Measurements from ENCODE around the gene CHD3. TPM values are rescaled to one million over a fixed set of nuclear protein-coding genes. Genes with fewer than 3 reads are reported as not detected.

The CHD3 gene
- 179 and 468 TPM in 2 replicates for total RNA-seq (ENCODE audit: low replicate concordance)

DNA sequence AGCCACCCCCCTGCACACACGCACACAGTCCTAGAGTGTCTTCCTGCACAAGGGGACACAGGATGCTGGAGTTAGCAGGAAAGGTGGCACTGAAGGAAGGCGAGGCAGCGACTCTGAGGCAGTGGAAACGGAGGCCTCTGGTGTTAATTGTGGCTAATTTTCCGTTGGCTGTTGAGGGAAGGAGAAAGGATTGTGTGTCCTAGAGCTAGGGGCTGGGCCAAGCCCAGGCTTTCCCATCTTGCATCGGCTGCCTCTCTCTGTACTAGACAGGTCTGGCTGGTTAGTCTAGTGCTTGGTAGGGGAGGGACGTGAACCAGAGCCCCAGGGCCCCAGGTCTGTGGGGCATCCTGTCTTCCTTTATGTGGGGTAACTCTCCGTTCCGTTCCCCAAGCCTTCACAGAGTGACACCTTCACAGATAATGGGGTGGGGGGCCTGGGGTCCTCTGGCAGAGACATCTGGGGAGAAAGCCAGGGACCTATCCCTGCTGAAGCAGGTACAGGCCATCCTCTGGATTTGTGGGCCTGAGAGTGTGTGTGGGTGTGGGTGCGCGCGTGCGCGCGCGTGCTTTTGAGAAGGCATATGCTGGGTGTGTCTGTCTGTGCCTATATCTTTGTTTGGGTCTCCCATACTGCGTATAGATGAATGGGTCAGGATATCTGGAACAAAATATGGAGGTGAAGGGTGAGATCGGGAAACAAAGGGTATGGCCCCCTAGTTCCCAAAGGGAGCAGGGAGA lies at the start of gene CHD3:
Gene CHD3, plus strand, starts transcription at position 606 of the 737 bp plus-strand sequence. CDS start 212 bp downstream, outside the sequence.

DNA sequence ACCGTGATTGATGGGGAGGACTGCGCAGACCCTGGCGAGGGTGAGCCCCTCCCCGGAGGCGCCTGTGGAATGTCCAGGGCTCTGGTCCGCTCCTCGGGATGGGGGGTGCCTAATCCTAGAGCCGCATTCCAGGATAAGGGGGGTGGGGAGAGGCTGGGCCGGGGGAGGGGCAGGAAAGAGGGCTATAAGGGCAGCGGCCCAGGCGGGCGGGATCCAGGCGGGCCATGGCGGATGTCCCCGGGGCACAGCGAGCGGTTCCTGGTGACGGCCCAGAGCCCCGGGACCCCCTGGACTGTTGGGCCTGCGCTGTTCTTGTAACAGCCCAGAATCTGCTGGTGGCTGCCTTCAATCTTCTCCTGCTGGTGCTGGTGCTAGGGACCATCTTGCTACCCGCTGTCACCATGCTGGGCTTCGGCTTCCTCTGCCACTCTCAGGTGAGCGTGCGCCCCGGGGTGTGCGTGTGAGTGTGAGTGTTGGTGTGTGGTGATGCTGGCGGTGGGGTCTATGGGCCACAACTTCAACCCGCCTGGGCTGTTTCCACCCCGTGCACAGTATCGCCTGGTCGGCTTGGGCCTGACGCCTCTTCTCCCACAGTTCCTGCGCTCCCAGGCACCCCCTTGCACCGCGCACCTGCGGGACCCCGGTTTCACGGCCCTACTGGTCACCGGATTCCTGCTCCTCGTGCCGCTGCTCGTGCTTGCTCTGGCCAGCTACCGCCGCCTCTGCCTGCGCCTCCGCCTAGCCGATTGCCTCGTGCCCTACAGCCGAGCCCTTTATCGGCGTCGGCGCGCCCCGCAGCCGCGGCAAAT lies 33.5 kb upstream of the CHD3 start, which contains the start of gene TMEM88:
Gene TMEM88, plus strand, starts transcription at position 216 of the 809 bp plus-strand sequence. Its CDS starts 9 bp downstream, at position 225.

DNA sequence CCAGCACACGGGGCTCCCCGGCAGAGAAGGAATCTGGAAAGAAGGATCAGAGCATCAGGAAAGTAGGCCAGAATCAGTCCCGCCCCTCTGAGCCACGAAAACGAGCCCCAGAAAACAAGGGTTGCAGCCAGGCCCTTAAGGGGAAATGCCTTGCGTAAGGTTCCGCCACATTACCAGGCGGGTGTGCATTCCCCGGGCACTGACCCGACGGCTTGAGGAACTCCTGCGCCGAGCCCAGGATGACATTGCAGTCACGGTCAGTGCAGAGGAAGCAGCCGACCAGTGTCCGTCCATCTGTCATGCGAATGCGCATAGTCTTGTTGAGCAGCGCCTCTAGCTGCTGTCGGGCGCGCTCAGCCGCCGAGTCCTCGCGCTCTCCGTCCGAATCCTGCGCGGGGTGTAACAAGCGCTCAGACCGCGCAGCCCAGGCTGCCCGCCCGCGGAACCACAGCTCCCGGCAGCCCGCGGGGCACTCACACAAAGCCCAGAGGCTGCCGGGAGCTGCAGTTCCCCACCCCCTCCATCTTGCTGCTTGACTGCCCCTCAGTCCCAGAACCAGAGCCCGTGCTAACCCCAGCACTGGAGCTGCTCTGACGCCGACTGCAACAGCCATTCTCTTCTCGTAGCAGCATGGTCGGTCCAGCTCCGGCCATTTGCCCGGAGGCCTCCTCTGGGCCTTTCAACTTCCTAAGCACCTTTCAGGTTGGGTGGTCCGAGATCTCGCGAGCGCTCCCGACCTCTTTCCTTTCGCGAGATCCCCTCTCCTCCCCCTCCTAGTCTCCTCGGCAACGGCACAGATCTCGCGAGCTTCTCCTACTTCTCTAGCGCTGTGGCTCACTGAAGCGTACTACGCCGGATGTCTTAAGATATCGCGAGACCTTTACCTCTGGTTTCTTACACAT lies 31.5 kb upstream of the CHD3 start, which contains the start of gene NAA38:
Gene NAA38, minus strand, starts transcription at position 749 of the 902 bp plus-strand sequence. Its CDS starts 96 bp downstream, at position 653.

DNA sequence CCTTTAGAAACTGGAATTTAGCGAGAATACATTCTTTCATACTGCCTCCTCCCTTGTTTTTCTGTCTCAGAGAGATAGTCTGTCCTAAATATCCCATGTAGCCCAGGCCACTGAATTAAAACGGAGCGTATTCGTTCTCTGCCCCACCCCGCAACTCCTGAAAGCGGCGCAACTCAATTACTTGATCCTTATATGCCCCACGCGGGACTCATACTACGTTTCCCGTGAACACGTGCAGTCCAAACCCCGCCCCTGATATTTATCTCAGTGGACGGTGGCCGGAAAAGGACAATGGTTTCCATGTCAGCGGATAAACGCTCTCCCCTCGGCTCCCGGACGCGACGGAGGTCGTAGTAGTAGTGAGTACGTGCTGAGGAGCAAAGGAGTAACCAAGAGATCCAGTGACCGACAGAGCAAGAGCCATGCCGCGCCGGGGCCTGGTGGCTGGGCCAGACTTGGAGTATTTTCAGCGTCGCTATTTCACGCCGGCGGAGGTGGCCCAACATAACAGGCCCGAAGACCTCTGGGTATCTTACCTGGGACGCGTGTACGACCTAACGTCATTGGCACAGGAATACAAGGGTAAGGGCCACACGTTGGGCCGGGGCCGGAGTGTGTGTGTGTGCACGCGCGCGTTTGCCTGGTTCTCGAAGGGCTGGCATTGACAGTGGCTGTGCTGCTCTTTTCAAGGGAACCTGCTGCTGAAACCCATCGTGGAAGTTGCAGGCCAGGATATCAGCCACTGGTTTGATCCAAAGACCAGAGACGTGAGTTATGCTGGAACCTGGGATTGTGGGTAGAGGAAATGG lies 30.7 kb upstream of the CHD3 start, which contains the start of gene CYB5D1:
Gene CYB5D1, plus strand, starts transcription at position 291 of the 809 bp plus-strand sequence. Its CDS starts 132 bp downstream, at position 423.

DNA sequence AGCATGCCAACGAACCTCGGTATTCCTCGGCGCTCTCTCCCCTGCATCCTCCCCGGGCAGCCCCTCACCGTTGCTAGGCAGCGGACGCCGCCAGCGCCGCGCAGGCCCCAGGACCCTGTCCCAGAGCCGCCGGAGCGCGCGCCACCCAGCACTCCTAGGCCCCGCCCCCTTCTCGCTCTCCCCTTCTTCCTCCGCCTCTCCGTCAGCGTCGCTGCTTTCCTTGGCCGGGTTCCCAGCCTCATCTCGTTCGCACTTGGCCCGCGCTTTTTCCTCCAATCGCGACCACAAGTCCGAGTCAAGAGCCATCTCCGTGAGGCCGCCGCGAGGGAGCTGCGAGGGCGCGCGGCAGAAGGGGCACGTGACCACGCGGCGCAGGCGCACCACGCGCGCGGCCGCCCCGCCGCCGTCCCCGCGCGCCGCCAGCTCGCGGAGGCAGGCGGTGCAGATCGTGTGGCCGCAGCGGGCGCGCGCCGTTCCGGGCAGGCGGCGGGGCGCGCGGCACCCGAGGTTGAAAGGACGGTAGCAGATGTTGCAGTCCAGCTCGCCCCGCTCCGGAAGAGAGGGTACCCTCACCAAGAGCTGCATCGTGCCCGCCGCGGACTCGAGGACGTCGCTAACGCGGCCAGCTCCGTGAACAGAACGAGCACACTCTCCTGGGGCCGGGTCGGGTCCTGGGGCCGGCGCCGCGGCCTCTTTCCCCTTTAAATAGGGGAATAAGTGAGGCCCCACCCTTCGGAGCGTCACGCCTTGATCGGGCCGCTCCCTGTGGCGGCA lies 27.2 kb downstream of the CHD3 start, which contains the start of gene RNF227:
Gene RNF227, minus strand, starts transcription at position 679 of the 774 bp plus-strand sequence. Its CDS starts 94 bp downstream, at position 585.

DNA sequence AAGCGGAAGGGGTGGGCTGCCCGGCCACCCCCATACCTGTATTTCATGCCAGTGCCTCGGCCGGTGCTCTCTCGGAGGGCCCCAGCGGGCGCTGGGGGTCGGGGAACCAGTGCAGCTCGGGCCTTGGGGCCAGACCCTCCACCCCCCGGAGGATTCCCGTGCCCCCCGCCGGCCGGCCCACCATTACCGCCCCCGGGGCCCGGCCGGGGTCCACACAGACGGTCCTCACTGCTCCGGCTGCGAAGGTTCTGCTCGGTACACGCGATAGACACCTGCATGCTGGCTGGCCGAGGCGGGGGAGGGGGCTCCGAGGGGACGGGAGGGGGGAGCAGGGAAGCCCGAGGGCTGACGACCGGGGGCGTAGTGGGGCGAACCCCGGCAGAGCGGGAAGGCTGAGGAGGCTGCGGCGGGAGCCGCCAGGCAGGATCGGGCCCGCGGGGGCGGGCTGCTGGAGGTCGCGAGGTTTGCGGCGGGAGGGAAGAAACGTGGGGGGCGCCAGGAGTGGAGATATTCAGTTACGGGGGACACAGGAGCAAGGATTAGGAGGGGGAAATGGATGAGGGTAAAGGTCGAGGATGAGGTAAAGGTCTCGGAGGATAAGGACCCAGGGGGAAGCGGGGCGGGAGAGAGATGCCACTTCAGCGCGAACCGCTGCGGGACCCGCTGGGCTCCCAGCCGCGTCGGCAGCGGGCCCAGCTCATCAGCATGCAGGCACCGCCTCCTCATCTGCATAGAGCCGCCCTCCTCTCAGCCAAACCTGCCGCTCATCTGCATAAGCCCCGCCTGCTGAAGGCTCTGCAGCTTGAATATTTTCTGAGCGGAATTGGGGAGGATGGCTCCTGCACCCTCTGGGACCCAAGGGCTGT lies 40.8 kb downstream of the CHD3 start, which contains the start of gene KCNAB3:
Gene KCNAB3, minus strand, starts transcription at position 699 of the 866 bp plus-strand sequence. Its CDS starts 421 bp downstream, at position 278.

DNA sequence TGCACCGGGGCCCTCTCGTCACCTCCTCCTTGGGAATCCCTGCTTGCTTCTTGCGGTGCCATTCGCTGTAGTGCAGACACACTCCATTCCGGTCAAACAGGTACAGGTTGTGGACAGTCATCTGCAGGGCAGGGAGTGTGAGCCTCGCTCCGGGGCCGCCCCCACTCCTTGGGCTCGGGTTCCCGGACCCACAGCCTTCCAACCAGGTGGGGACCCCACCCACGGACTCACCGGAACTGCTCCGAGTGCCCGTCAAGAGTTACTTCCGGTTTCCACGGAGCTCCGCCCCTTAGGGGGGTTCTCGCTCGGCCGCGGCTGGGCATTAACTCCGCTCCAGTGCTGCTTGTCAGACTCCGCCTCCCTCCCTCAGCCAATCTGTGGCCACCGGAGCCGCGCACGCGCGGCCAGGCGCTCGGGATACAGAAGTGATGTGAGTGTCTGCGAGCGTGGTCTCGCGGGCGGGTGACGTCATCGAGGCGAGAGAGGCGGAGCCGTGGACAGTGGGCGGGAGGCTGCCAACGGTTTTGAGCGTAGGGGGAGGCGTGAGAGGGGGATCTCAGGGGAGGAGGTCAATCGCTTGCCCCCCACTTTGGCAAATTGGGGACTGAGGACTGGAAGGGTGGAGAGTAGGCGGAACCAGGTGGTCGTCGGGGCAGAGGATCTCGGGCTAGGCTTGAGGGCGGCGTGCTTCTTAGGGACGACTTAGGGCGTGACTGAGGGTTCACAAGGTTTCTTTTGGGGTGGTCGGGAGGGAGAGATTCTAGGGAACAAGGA lies 43.3 kb downstream of the CHD3 start, which contains the start of the genes CNTROB and TRAPPC1:
Gene CNTROB, plus strand, starts transcription at position 498 of the 774 bp plus-strand sequence. CDS start 874 bp downstream, outside the sequence.
Gene TRAPPC1, minus strand, starts transcription at position 238 of the 774 bp plus-strand sequence. Its CDS starts 117 bp downstream, at position 121.

Other genes with a start within 250 kb of the CHD3 start
- gene ATP1B2, start 237.9 kb upstream of the CHD3 start, total RNA-seq (ENCODE audit: low replicate concordance), result not detected in 2 replicates
- gene TP53, start 201.3 kb upstream of the CHD3 start, total RNA-seq (ENCODE audit: low replicate concordance), result 14.3 and 23.0 TPM in 2 replicates
- 2.6 and 4.6 TPM in 2 replicates for gene WRAP53, start 200.3 kb upstream of the CHD3 start, total RNA-seq (ENCODE audit: low replicate concordance)
- gene EFNB3, start 183.6 kb upstream of the CHD3 start, total RNA-seq (ENCODE audit: low replicate concordance), result 0.47 and 1.4 TPM in 2 replicates
- 0.15 and 0.35 TPM in 2 replicates for gene DNAH2, start 171.0 kb upstream of the CHD3 start, total RNA-seq (ENCODE audit: low replicate concordance)
- 3.8 and 4.0 TPM in 2 replicates for gene KDM6B, start 54.6 kb upstream of the CHD3 start, total RNA-seq (ENCODE audit: low replicate concordance)
- gene TMEM88, start 33.7 kb upstream of the CHD3 start, total RNA-seq (ENCODE audit: low replicate concordance), result 0.23 TPM in 2 replicates
- 145 and 157 TPM in 2 replicates for gene NAA38, start 31.2 kb upstream of the CHD3 start, total RNA-seq (ENCODE audit: low replicate concordance)
- 7.5 and 8.3 TPM in 2 replicates for gene CYB5D1, start 30.8 kb upstream of the CHD3 start, total RNA-seq (ENCODE audit: low replicate concordance)
- 0.98 and 1.1 TPM in 2 replicates for gene RNF227, start 27.5 kb downstream of the CHD3 start, total RNA-seq (ENCODE audit: low replicate concordance)
- gene KCNAB3, start 41.1 kb downstream of the CHD3 start, total RNA-seq (ENCODE audit: low replicate concordance), result 0.15 TPM in 1 of 2 replicates, not detected in the other
- gene TRAPPC1, start 43.2 kb downstream of the CHD3 start, total RNA-seq (ENCODE audit: low replicate concordance), result 57.1 and 61.6 TPM in 2 replicates
- 16.1 and 18.1 TPM in 2 replicates for gene CNTROB, start 43.4 kb downstream of the CHD3 start, total RNA-seq (ENCODE audit: low replicate concordance)
- not detected in 2 replicates for gene GUCY2D, start 113.8 kb downstream of the CHD3 start, total RNA-seq (ENCODE audit: low replicate concordance)
- 0.12 TPM in 1 of 2 replicates, not detected in the other for gene ALOX15B, start 150.3 kb downstream of the CHD3 start, total RNA-seq (ENCODE audit: low replicate concordance)
- gene ALOX12B, start 198.9 kb downstream of the CHD3 start, total RNA-seq (ENCODE audit: low replicate concordance), result not detected in 2 replicates
- gene ALOXE3, start 229.7 kb downstream of the CHD3 start, total RNA-seq (ENCODE audit: low replicate concordance), result not detected in 2 replicates
- gene HES7, start 235.3 kb downstream of the CHD3 start, total RNA-seq (ENCODE audit: low replicate concordance), result not detected in 2 replicates